ENCODE measurements around the gene PRKAA2. TPM values are rescaled to one million over a fixed set of nuclear protein-coding genes. Genes with fewer than 3 reads are reported as not detected.

The PRKAA2 gene
- total RNA-seq, 1 donor = under 0.01 TPM

DNA sequence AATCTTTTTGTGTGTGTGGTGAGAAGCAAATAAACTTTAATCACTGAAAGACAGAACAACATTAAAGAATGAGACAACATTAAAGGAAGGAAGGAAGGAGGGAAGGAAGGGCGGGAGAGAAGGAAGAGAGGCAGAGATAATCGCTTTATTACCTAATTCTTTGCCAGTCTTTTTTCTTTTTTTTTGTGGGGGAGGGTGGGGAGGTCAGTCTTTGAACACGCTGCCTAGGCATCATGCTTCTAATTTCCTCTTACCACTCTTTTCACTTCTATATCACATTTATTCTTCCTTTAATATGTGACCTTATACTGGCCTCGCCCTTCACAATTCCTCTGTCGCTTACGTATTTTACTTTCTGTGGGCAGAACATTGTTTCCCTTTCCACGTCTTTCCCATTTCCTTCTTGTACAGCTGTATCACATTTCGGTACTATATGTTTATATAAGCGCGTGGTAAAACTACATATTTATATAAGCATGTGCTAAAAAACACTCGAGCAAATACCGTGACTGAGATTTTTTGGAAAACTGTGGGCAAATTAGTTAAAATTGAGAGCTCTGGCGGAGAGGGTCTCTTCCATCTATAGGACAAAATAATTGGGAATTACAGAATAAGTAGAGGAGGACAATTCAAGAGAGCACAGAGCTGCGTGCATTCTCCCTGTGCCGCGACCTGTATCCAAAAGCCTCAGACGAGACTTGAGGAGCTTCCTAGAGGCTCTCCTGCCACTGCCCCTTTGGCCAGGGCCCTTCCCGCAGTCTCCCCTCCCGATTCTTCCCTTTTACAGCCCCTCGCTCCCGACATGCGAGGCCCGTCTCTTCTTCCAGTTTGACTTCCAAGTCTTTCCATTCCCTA, 823 bp upstream of the PRKAA2 start:
- no peak overlapping the region for H3K4me3 ChIP-seq (ENCODE audit: low read length)
- peaks cover 63% of the 10 kb centered on the region for H3K27me3 ChIP-seq (ENCODE audit: insufficient read depth, low read length)

DNA sequence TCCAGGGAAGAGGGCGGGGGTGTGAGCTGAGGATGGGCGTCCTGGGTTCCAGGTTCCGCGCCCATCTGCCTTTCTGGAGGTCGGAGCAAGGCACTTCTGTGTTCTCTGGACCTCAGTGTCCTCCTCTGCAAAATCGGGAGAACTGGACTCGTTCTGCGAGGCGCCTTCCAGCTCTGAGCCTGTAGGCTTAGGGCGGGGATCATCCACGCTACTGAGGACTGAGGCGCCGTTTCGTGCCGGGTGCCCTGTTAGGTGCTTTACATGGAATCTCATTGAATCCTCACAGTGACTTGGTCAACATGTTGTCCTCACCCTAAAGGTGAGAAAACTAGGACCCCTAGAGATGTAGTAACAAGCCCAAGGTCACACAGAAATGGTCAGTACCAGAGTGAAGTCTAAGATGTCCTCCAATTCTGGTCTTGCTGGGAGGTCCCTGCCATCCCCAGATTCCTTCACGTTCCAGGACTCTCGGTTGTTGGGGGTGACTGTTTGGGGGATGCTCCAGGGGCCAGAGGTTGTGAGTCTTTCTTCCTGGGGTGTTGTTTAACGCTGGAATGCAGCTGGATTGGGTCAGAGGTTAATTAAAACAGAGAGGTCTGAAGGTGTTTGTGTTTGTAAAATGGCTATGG, 677 bp downstream of the PRKAA2 start:
- H3K9me3 ChIP-seq (ENCODE audit: low read depth, low read length) = no peaks in the 10 kb centered on the region
- H3K4me3 ChIP-seq (ENCODE audit: low read length) = no peak overlapping the region
- peaks cover 3% of the 10 kb centered on the region for H3K4me1 ChIP-seq (ENCODE audit: insufficient read depth, low read length)
- H3K27me3 ChIP-seq (ENCODE audit: insufficient read depth, low read length) = peaks cover 63% of the 10 kb centered on the region

More for the DNA sequence above, 823 bp upstream of the PRKAA2 start:
- Histone ChIP-seq H3K9me3 (ENCODE audit: low read depth, low read length) (no peaks in the 10 kb centered on the region), H3K4me1 (ENCODE audit: insufficient read depth, low read length) (peaks cover 3% of the 10 kb centered on the region)

DNA sequence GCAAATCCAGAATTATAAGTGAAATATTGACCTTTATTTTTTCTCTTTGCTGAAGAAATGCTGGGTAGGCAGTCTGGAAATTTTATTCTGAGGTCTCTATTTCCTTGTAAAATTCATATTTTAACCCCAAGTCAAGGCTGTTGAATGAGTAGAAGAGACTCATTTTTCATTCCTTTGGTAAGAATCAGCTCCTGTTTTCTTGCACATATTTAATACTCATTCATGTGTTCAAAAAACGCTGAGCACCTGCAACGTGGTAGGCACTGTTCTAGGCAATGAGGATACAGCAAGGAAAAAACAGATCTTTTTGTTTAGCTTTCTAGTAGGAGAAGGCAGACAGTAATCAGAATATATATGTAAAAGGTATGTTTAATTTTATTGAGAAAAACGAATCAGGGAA, 1.5 kb downstream of the PRKAA2 start:
- Histone ChIP-seq H3K4me1 (ENCODE audit: insufficient read depth, low read length) (peaks cover 3% of the 10 kb centered on the region), H3K4me3 (ENCODE audit: low read length) (no peak overlapping the region), H3K27me3 (ENCODE audit: insufficient read depth, low read length) (peaks cover 59% of the 10 kb centered on the region), H3K9me3 (ENCODE audit: low read depth, low read length) (no peaks in the 10 kb centered on the region)

DNA sequence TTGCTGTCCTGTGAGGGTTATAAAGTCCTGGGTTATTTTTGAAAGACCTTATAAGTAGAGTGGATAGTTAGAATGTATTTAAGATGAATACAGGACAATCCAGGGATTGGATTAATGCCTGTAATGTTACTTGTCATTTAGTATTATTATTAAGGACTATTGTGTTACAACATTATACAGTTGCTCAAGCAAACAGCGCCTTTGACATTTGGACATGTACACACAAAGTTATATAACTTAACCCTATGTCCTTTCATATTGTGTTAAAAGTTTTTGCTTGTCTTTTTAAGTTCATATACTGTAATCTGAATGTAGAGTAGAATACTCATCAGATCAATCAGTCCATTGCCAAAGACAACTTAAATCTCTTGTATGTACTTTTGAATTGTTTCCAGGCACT, 2.0 kb downstream of the PRKAA2 start:
- H3K27me3 ChIP-seq (ENCODE audit: insufficient read depth, low read length) = peaks cover 59% of the 10 kb centered on the region
- no peak overlapping the region for H3K4me3 ChIP-seq (ENCODE audit: low read length)
- H3K9me3 ChIP-seq (ENCODE audit: low read depth, low read length) = no peaks in the 10 kb centered on the region
- peaks cover 3% of the 10 kb centered on the region for H3K4me1 ChIP-seq (ENCODE audit: insufficient read depth, low read length)

DNA sequence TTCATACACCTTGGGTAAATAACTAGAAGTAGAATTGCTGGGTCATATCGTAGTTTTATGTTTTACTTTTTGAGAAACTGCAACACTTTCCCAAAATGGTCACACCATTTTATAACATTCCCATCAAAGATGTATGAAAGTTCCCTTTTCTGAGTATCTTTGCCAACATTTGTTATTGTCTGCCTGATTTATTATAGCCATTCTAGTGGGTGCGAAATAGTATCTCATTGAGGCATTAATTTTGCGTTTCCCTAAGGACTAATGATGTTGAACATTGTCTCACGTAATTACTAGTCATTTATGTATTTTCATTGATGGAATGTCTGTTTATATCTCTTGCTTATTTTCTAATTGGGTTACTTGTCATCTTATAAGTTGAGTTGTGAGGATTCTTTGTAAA, 3.4 kb downstream of the PRKAA2 start:
- H3K9me3 ChIP-seq (ENCODE audit: low read depth, low read length) = no peaks in the 10 kb centered on the region
- H3K27me3 ChIP-seq (ENCODE audit: insufficient read depth, low read length) = peaks cover 50% of the 10 kb centered on the region
- peaks cover 3% of the 10 kb centered on the region for H3K4me1 ChIP-seq (ENCODE audit: insufficient read depth, low read length)
- H3K4me3 ChIP-seq (ENCODE audit: low read length) = no peak overlapping the region

DNA sequence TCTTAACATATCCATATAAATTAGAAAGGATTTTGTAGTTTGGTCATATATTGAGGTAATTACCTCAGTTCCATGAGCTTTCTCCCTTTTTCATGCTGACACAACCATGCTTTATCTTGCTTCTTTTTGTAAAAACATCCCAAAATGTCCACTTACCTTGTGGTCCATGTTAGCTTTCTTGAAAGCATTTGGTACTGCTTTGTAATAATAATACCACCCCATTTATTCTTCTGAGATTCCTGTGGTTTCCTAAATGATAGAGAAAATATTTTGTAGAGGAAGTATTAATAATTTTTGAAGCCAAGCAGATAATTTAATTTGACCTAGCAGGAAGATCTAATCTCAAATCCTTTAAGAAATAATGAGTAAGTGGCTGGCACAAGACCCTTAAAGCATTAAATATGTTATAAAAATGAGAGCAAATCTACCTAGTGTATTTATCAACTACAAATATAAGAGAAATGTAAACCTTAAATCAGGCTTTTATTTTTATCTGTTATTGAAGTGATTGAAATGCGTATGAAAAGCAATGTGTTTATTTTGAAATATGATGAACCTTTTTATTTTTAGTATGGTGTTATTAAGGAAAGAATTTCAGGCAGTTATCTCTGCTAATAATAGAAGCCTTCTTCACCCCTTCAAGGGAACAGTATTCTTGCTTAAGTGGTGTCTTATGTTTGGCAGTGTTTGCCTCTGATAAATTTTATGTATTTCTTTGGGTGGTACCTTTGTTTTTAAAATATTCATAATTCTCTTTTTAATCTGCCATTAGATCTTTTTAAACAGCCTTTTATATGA, 9.2 kb downstream of the PRKAA2 start:
- Histone ChIP-seq H3K9me3 (ENCODE audit: low read depth, low read length) (peaks cover 12% of the 10 kb centered on the region), H3K4me3 (ENCODE audit: low read length) (no peak overlapping the region), H3K27me3 (ENCODE audit: insufficient read depth, low read length) (peaks cover 4% of the 10 kb centered on the region), H3K4me1 (ENCODE audit: insufficient read depth, low read length) (no peaks in the 10 kb centered on the region)

DNA sequence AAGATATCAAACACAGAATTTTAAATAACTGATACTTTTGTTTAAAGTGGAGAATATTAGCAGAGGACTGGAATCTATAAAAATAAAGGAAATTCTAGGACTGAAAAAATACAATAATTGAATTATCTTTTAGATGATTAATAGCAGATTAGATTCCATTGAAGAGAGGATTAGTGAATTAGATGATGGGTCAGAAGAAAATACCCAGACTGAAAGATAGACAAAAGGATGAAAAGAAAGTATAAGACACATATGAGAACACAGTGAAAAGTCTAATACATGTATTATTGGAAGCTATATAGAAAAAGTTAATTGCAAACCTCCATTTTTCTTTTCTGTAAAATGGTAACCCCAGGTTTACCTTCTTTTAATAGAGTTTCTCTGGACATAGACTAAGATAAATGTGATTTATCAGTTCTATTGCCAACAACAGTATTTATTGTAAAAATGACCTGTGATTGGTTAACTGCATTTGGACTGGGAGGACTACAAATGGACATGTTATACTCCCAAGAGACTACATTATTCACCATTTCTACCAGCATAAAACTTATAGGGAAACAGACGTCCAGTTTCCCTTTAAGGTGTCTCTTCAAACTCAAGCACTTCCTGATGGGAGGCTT, 11.0 kb downstream of the PRKAA2 start:
- Histone ChIP-seq H3K27me3 (ENCODE audit: insufficient read depth, low read length) (peaks cover 4% of the 10 kb centered on the region), H3K4me3 (ENCODE audit: low read length) (no peak overlapping the region), H3K9me3 (ENCODE audit: low read depth, low read length) (peaks cover 12% of the 10 kb centered on the region), H3K4me1 (ENCODE audit: insufficient read depth, low read length) (no peaks in the 10 kb centered on the region)

DNA sequence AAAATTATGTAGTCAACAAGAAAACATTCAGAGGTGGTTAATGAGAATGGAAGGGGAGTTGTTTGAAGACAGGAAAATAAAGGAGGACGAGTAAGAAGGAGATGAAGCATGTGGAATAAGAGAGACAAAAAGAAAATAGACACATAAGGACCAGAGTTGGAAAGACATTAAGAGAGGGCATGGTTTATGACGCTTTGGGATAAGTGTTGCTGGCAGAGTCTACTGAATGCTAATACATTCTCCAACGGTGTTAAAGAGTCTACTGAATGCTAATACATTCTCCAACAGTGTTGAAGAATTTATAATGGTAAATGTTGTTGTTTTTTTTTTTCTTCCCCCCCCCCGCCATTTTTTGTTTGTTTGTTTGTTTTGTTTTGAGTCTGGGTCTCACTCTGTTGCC, 13.1 kb downstream of the PRKAA2 start:
- Histone ChIP-seq H3K4me3 (ENCODE audit: low read length) (no peak overlapping the region), H3K9me3 (ENCODE audit: low read depth, low read length) (peaks cover 12% of the 10 kb centered on the region), H3K27me3 (ENCODE audit: insufficient read depth, low read length) (no peaks in the 10 kb centered on the region), H3K4me1 (ENCODE audit: insufficient read depth, low read length) (no peaks in the 10 kb centered on the region)

DNA sequence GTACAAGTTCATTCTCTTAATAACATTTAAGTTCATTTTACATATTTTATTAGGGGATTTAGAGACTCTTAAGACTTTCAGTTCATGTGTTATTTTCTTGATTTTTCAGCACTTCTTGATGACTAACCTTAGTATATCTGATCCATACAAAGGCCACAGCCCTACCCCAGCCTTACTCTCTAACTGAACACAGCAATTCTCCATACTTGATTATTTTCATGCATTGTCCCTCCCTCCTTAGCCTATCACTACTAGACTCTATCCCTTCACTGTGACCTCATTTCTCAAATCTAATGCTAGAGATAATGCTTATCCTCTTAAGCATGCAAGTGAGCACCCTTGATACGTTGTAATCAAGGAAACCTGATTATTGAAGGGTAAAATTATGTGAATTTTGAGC, 15.2 kb downstream of the PRKAA2 start:
- Histone ChIP-seq H3K4me1 (ENCODE audit: insufficient read depth, low read length) (no peaks in the 10 kb centered on the region), H3K9me3 (ENCODE audit: low read depth, low read length) (peaks cover 12% of the 10 kb centered on the region), H3K27me3 (ENCODE audit: insufficient read depth, low read length) (no peaks in the 10 kb centered on the region), H3K4me3 (ENCODE audit: low read length) (no peak overlapping the region)

DNA sequence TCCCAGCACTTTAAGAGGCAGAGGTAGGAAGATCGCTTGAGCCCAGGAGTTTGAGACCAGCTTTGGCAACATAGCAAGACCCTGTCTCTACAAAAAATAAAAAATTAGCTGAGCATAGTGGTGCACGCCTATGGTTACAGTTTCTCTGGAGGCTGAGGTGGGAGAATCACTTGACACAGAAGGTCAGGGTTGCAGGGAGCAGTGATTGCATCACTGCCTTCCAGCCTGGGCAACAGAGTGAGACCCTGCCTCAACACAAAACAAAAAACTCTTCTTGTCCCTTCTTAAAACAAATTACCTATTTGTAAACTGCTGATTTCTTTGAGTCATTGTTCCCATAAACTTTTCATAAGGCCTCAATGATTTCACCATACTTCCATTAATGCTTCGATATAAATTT, 18.7 kb downstream of the PRKAA2 start:
- H3K27me3 ChIP-seq (ENCODE audit: insufficient read depth, low read length) = peaks cover 2% of the 10 kb centered on the region
- no peak overlapping the region for H3K4me3 ChIP-seq (ENCODE audit: low read length)
- no peaks in the 10 kb centered on the region for H3K9me3 ChIP-seq (ENCODE audit: low read depth, low read length)
- H3K4me1 ChIP-seq (ENCODE audit: insufficient read depth, low read length) = no peaks in the 10 kb centered on the region

DNA sequence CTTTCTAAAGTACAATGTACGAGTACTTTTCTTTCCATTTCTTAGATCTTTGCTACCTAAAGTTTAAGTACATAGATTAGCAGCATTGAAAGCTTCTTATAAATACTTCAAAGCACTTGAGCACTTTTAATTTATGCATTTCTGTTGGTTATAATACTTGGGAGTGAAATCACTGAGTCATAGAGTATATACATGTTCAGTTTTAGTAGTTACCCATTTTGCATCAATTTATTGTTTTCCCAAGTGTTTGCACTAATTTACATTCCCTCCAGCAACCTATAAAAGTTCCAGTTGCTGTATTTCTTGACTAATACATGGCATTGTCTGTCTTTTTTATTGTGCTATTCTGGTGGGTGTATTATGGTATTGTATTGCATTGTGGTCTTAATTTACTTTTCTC, 20.3 kb downstream of the PRKAA2 start:
- H3K4me1 ChIP-seq (ENCODE audit: insufficient read depth, low read length) = no peaks in the 10 kb centered on the region
- no peaks in the 10 kb centered on the region for H3K9me3 ChIP-seq (ENCODE audit: low read depth, low read length)
- H3K4me3 ChIP-seq (ENCODE audit: low read length) = no peak overlapping the region
- H3K27me3 ChIP-seq (ENCODE audit: insufficient read depth, low read length) = peaks cover 2% of the 10 kb centered on the region

DNA sequence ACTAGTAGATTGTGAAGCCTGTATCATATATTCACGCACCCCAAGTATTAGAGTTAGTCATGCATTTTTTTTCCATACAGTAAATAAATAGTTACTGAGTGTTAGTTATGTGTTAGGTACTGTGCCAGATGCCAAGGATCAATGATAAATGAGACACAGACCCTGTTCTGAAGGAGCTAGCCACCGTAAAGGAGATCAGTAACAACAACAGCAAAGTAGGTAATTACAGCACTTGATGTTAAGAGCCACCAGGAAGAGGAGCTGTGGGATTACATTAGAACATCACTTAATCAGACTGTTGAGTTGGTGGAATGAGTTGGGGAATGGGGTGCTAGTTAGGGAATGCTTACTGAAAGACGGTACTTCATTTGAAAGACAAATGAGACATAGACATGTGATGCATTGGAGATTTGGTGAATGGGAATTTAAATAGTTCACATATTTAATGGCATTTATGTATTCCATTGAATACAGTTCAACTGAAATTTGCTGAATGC, 21.0 kb downstream of the PRKAA2 start:
- Histone ChIP-seq H3K4me3 (ENCODE audit: low read length) (no peak overlapping the region), H3K27me3 (ENCODE audit: insufficient read depth, low read length) (peaks cover 2% of the 10 kb centered on the region), H3K4me1 (ENCODE audit: insufficient read depth, low read length) (no peaks in the 10 kb centered on the region)

DNA sequence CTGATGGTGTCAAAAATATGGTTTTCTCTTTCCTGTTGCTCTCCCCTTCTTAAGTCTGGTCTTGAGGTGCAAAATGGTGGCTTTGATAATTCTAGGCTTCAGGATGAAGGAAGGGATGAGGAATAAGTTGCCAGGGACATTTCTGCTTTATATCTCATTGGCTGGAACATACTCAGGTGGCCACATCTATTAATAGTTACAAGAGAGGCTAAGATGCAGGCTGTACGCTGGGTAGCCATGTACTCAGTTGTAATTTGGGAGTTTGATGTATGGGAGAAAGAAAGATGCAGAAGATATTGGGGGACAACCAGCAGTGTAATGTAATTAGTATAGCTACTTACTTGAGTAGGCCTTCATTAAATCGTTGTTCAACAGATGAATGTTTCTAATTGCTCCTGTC, 25.2 kb downstream of the PRKAA2 start:
- H3K27me3 ChIP-seq (ENCODE audit: insufficient read depth, low read length) = peaks cover 2% of the 10 kb centered on the region

More for the DNA sequence above, 21.0 kb downstream of the PRKAA2 start:
- no peaks in the 10 kb centered on the region for H3K9me3 ChIP-seq (ENCODE audit: low read depth, low read length)

DNA sequence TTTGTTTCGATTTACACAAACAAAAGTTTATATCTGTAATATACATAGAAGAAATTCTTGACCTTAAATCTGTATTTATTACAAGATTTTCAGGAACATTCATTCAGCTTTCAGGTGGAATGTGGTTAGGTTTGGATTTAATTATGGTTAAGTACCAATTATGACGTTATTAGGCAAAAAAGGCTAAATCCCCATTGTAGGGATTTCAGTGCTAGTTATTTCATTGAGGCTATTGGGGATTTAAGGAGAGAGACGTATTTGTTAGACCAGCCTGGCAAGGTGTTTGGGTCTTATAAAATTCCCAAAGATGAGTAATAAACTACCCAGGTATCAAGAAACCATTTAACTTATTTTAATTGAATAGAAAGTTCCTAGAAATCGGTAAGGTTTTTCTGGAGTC, 26.0 kb downstream of the PRKAA2 start:
- Histone ChIP-seq H3K9me3 (ENCODE audit: low read depth, low read length) (no peaks in the 10 kb centered on the region), H3K4me3 (ENCODE audit: low read length) (no peak overlapping the region), H3K4me1 (ENCODE audit: insufficient read depth, low read length) (no peaks in the 10 kb centered on the region), H3K27me3 (ENCODE audit: insufficient read depth, low read length) (peaks cover 2% of the 10 kb centered on the region)

More for the DNA sequence above, 25.2 kb downstream of the PRKAA2 start:
- no peaks in the 10 kb centered on the region for H3K9me3 ChIP-seq (ENCODE audit: low read depth, low read length)
- no peak overlapping the region for H3K4me3 ChIP-seq (ENCODE audit: low read length)
- no peaks in the 10 kb centered on the region for H3K4me1 ChIP-seq (ENCODE audit: insufficient read depth, low read length)

DNA sequence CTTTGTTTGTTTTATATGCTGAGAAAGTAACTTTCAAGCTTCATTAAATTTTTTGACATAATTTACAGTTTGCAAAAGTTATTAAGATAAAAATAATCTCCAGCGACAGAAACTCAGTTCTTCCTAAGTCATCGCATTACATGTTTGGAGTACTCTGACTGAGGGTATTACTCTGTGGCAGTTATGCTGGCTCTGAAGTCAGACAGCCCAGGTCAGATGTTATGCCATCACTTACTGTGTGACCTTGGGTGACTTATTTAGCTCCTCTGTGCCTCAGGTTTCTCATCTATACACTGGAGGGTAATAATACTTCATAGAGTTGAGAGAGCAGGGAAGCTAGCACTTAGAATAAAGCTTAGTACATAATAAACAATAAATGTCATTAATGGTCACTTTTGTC, 26.4 kb downstream of the PRKAA2 start:
- peaks cover 2% of the 10 kb centered on the region for H3K27me3 ChIP-seq (ENCODE audit: insufficient read depth, low read length)
- no peaks in the 10 kb centered on the region for H3K4me1 ChIP-seq (ENCODE audit: insufficient read depth, low read length)
- no peaks in the 10 kb centered on the region for H3K9me3 ChIP-seq (ENCODE audit: low read depth, low read length)
- no peak overlapping the region for H3K4me3 ChIP-seq (ENCODE audit: low read length)

Data from mononuclear cell (primary cell).